CD14-positive monocyte (primary cell): ENCODE data around the gene PILRA. TPM values are rescaled to one million over a fixed set of nuclear protein-coding genes. Genes with fewer than 3 reads are reported as not detected.

ENCODE experiments used
- DNase-seq, 3 donors: peaks; one replicate each; pipeline ENCODE4 v3.0.0-alpha.2; 2011 to 2022
- H2AFZ ChIP-seq: 2 replicates; pipeline ENCODE4 v1.6.0; 2012; ENCODE audit warnings: mild to moderate bottlenecking, low read depth, low read length, inconsistent platforms; ENCODE audit not compliant: insufficient read depth, poor library complexity, severe bottlenecking
- H3K27ac ChIP-seq, 2 donors: 1 replicate in 1 of 2; 2 replicates in 1 of 2; pipeline ENCODE4 v1.5.1; 2012 to 2013; ENCODE audit warnings: low read length in 2 of 2, control low read depth in 1 of 2, inconsistent platforms in 1 of 2, low read depth in 1 of 2, mild to moderate bottlenecking in 1 of 2
- H3K27me3 ChIP-seq, 2 donors: one replicate each; pipeline versions ENCODE4 v1.6.0 to v1.6.1; 2011 to 2013; ENCODE audit warnings: low read length in 2 of 2; ENCODE audit not compliant: control insufficient read depth in 2 of 2, insufficient read depth in 2 of 2
- H3K36me3 ChIP-seq, 2 donors: replicated peaks in 1 of 2; 1 replicate in 1 of 2; 2 replicates in 1 of 2; pipeline versions ENCODE4 v1.5.1 to v1.6.1; 2012 to 2013; ENCODE audit warnings: low read length in 2 of 2, control low read depth in 1 of 2, inconsistent platforms in 1 of 2, mild to moderate bottlenecking in 1 of 2; ENCODE audit not compliant: insufficient read depth in 2 of 2, control insufficient read depth in 1 of 2
- H3K4me1 ChIP-seq, 2 donors: 1 replicate in 1 of 2; 2 replicates in 1 of 2; pipeline versions ENCODE4 v1.5.1 to v1.6.1; 2012 to 2013; ENCODE audit warnings: low read length in 2 of 2, control low read depth in 1 of 2, inconsistent platforms in 1 of 2, mild to moderate bottlenecking in 1 of 2, moderate library complexity in 1 of 2; ENCODE audit not compliant: insufficient read depth in 2 of 2, control insufficient read depth in 1 of 2
- H3K4me2 ChIP-seq: replicated peaks from 2 replicates; pipeline ENCODE3; 2012; ENCODE audit warnings: low read length, moderate library complexity, mild to moderate bottlenecking; ENCODE audit not compliant: poor library complexity, severe bottlenecking; ENCODE audit errors: extremely low read depth
- H3K4me3 ChIP-seq, 3 experiments: fragments of 200-600 bp in 1 of 3; sonication (generic) in 1 of 3; replicated peaks in 1 of 3; 1 replicate in 2 of 3; 2 replicates in 1 of 3; pipeline ENCODE4 v1.5.1; 2011 to 2013; ENCODE audit warnings: low read length in 3 of 3, mild to moderate bottlenecking in 3 of 3, control low read depth in 2 of 3, low read depth in 2 of 3, inconsistent platforms in 1 of 3, moderate library complexity in 1 of 3
- H3K79me2 ChIP-seq: 2 replicates; pipeline ENCODE4 v1.6.0; 2012; ENCODE audit warnings: mild to moderate bottlenecking, control low read depth, inconsistent platforms, low read length, moderate library complexity; ENCODE audit not compliant: insufficient read depth
- H3K9ac ChIP-seq: 2 replicates; pipeline ENCODE4 v1.6.0; 2017; ENCODE audit warnings: low read length, mild to moderate bottlenecking; ENCODE audit not compliant: insufficient read depth, poor library complexity, severe bottlenecking
- H3K9me3 ChIP-seq, 2 donors: replicated peaks in 1 of 2; 1 replicate in 1 of 2; 2 replicates in 1 of 2; pipeline versions ENCODE4 v1.5.1 to v1.6.1; 2012 to 2013; ENCODE audit warnings: low read length in 2 of 2, control low read depth in 1 of 2; ENCODE audit not compliant: control insufficient read depth in 1 of 2, insufficient read depth in 1 of 2
- H4K20me1 ChIP-seq: 2 replicates; pipeline ENCODE4 v1.6.0; 2012; ENCODE audit warnings: mild to moderate bottlenecking, low read length, control low read depth, moderate library complexity; ENCODE audit not compliant: insufficient read depth
- H3K27ac Mint-ChIP-seq, 7 donors: one replicate each; pipeline ENCODE4 v1.8.0; 2020; ENCODE audit warnings: mild to moderate bottlenecking in 7 of 7, mixed read lengths in 7 of 7, moderate library complexity in 6 of 7, inconsistent platforms in 2 of 7
- H3K27me3 Mint-ChIP-seq, 3 donors: one replicate each; pipeline ENCODE4 v1.8.0; 2021 to 2022; ENCODE audit warnings: low read depth in 3 of 3, mild to moderate bottlenecking in 3 of 3, mixed read lengths in 3 of 3, moderate library complexity in 3 of 3, inconsistent platforms in 1 of 3
- H3K36me3 Mint-ChIP-seq, 2 donors: one replicate each; pipeline ENCODE4 v1.8.0; 2020; ENCODE audit warnings: mixed read lengths in 2 of 2, inconsistent platforms in 1 of 2, mild to moderate bottlenecking in 1 of 2
- H3K4me1 Mint-ChIP-seq: one replicate; pipeline ENCODE4 v1.8.0; 2020; ENCODE audit warnings: mild to moderate bottlenecking, mixed read lengths
- H3K4me3 Mint-ChIP-seq, 2 donors: one replicate each; pipeline ENCODE4 v1.8.0; 2020; ENCODE audit warnings: mild to moderate bottlenecking in 2 of 2, mixed read lengths in 2 of 2, moderate library complexity in 1 of 2
- H3K9me3 Mint-ChIP-seq, 7 donors: one replicate each; pipeline ENCODE4 v1.8.0; 2020 to 2022; ENCODE audit warnings: mixed read lengths in 7 of 7, mild to moderate bottlenecking in 6 of 7, moderate library complexity in 6 of 7, inconsistent platforms in 2 of 7
- CTCF ChIP-seq: fragments of 200-600 bp; IDR thresholded peaks from one replicate; pipeline ENCODE4 v1.8.0; 2022; ENCODE audit warnings: antibody characterized with exemption, mild to moderate bottlenecking
- WGBS: methylation state at CpG from one replicate; pipeline ENCODE4 v1.1.5; 2013; ENCODE audit warnings: missing lambda C conversion rate; ENCODE audit not compliant: insufficient coverage; 5-methylcytosine and 5-hydroxymethylcytosine counted together
- intact Hi-C, 2 donors: fragments of 100-400 bp; cut with micrococcal nuclease; formaldehyde crosslinking; loops; one replicate each; pipeline versions ENCODE4 v1.15.0 to v1.15.1; 2023
- polyA plus RNA-seq, 3 donors: library from polyadenylated mRNA; depleted of rRNA in 1 of 3; unstranded in 2 of 3; stranded (reverse) in 1 of 3; fragments of 300-500 nt in 2 of 3; fragments of >200 nt in 1 of 3; fragmentation: Illumina TruSeq in 2 of 3; gene quantifications; 1 replicate in 2 of 3; 2 replicates in 1 of 3; pipeline ENCODE4 v1.2.3, GENCODE V29; 2012 to 2021

Gene PILRA
- polyA plus RNA-seq, 3 donors: 316 to 491 (median 364) TPM

DNA sequence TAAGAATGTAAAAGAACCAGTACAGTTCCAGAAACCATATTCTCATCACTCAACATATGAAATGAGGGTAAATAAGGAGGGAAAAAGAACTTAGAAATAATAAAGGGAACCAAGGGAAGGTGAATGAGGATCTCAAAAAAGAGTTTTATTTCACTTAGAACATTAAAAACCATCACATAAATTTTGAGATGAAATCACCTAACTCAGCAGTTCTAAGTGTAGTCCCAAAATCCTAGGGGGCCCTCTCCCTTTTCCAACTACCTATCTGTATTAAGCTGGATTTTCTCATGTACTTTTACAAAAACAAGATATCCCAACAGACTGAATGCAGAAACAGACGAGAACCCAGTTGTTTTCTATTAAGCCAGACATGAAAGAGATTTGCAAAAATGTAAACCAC is 52.1 kb downstream of the PILRA start:
- WGBS: no CpG with 5 or more reads among the region's 1 CpG
- H3K4me3 Mint-ChIP-seq: no peak overlapping the region
- H2AFZ ChIP-seq: no peak overlapping the region
- no peaks in the 10 kb centered on the region for H3K9me3 ChIP-seq
- H3K9me3 Mint-ChIP-seq: peaks cover 0 to 2% (median 0%) of the 10 kb centered on the region in 7 donors
- intact Hi-C loops: no loop called here
- H3K79me2 ChIP-seq: peaks cover 9% of the 10 kb centered on the region
- H3K36me3 Mint-ChIP-seq: peaks cover 37 to 40% of the 10 kb centered on the region in 2 donors
- H3K4me1 Mint-ChIP-seq: peaks cover 6% of the 10 kb centered on the region
- H3K27me3 Mint-ChIP-seq: peaks cover 1 to 6% (median 1%) of the 10 kb centered on the region in 3 donors
- no peak for DNase-seq
- no peak overlapping the region for H3K4me2 ChIP-seq
- peaks cover 9 to 11% of the 10 kb centered on the region in 2 donors for H3K4me1 ChIP-seq
- no peak overlapping the region for H3K9ac ChIP-seq
- H3K27me3 ChIP-seq: no peaks in the 10 kb centered on the region
- no peak for TF ChIP-seq CTCF
- H4K20me1 ChIP-seq: peaks cover 4% of the 10 kb centered on the region
- H3K27ac ChIP-seq: no peak overlapping the region
- no peak overlapping the region for H3K4me3 ChIP-seq
- no peak overlapping the region for H3K27ac Mint-ChIP-seq
- peaks cover 20 to 32% of the 10 kb centered on the region in 2 donors for H3K36me3 ChIP-seq

DNA sequence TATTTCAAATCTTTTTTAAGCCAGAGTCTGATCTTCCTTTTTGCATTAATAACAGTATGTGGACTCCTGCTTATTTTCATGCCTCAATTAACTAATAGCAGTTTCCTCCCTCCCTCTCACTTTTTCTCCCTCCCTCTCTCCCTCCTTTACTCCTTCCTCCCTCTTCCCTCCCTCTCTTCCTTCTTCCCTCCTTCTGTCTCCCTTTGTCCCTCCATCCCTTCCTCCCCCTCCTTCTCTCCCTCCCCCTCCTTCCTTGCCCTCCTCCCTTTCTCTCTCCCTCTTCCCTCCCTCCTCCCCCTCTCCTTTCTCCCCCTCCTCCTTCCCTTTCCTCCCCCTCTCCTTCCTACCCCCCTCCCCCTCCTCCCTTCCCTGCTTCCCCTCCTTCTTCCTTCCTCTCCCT is 53.2 kb downstream of the PILRA start:
- H4K20me1 ChIP-seq: peaks cover 6% of the 10 kb centered on the region
- peaks cover 18% of the 10 kb centered on the region for H3K4me1 Mint-ChIP-seq
- peaks cover 27 to 34% of the 10 kb centered on the region in 2 donors for H3K36me3 Mint-ChIP-seq
- no peak for DNase-seq
- TF ChIP-seq CTCF: no peak
- H3K27me3 ChIP-seq: no peaks in the 10 kb centered on the region
- peaks cover 10 to 21% of the 10 kb centered on the region in 2 donors for H3K36me3 ChIP-seq
- H3K4me3 ChIP-seq: no peak overlapping the region
- no peak overlapping the region for H3K27ac Mint-ChIP-seq
- H3K9ac ChIP-seq: no peak overlapping the region
- H3K4me1 ChIP-seq: peaks cover 20 to 23% of the 10 kb centered on the region in 2 donors
- H3K9me3 Mint-ChIP-seq: peaks cover 0 to 2% (median 0%) of the 10 kb centered on the region in 7 donors
- no peak overlapping the region for H2AFZ ChIP-seq
- intact Hi-C loops: no loop called here
- peaks cover 21% of the 10 kb centered on the region for H3K79me2 ChIP-seq
- H3K4me2 ChIP-seq: no peak overlapping the region
- H3K9me3 ChIP-seq: no peaks in the 10 kb centered on the region
- H3K4me3 Mint-ChIP-seq: no peak overlapping the region
- peaks cover 1 to 6% (median 1%) of the 10 kb centered on the region in 3 donors for H3K27me3 Mint-ChIP-seq
- H3K27ac ChIP-seq: no peak overlapping the region
